OCI-M1 (cell line): Measurements from ENCODE around the gene ARID3A.

Experiments used
- DNase-seq: peaks from one replicate; lab custom pipeline; 2025; lab: John Stamatoyannopoulos, UW

ARID3A gene

GRCh38 chr19:912181-913079, 13.4 kb upstream of the ARID3A start:
- DNase-seq: peak; percentile 38

GRCh38 chr19:913080-913748, 12.6 kb upstream of the ARID3A start, which contains the start of gene R3HDM4:
Gene R3HDM4 (minus strand): TSS chr19:913219. CDS start chr19:913157, 62 bp downstream.
- DNase-seq: peak; percentile 68

GRCh38 chr19:916645-917322, 9.1 kb upstream of the ARID3A start:
- peak; percentile 20 for DNase-seq

GRCh38 chr19:917323-918151, 8.3 kb upstream of the ARID3A start, which contains the start of gene KISS1R:
Gene KISS1R (plus strand): TSS chr19:917333. CDS start chr19:917503, 170 bp downstream.
- peak; percentile 57 for DNase-seq

- no peak for DNase-seq
These were observed 7.7 kb upstream of the ARID3A start for GRCh38 chr19:918152-918437.

- DNase-seq: no peak
These were observed 7.2 kb upstream of the ARID3A start for GRCh38 chr19:918481-919198.

- no peak for DNase-seq
These were observed 6.4 kb upstream of the ARID3A start for GRCh38 chr19:919199-920050.

- DNase-seq: no peak
These were observed 5.6 kb upstream of the ARID3A start for GRCh38 chr19:920051-920864.

GRCh38 chr19:924553-925086, 1.2 kb upstream of the ARID3A start:
- DNase-seq: peak; percentile 17

GRCh38 chr19:925087-925525, 729 bp upstream of the ARID3A start:
- peak; percentile 64 for DNase-seq

- DNase-seq: no peak
These were observed 421 bp downstream of the ARID3A start for GRCh38 chr19:926323-926588.

- DNase-seq: peak; percentile 61
These were observed 935 bp downstream of the ARID3A start for GRCh38 chr19:926589-927350.

GRCh38 chr19:927351-927779, 1.5 kb downstream of the ARID3A start:
- DNase-seq: peak; percentile 21

- DNase-seq: no peak
These were observed 2.1 kb downstream of the ARID3A start for GRCh38 chr19:927780-928401.

- no peak for DNase-seq
These were observed 2.8 kb downstream of the ARID3A start for GRCh38 chr19:928471-929202.

- DNase-seq: no peak
These were observed 3.5 kb downstream of the ARID3A start for GRCh38 chr19:929203-929890.

GRCh38 chr19:929891-930258, 4.0 kb downstream of the ARID3A start:
- no peak for DNase-seq
